Stimulated activated CD4-positive, alpha-beta T cell treated with anti-CD3 and anti-CD28 coated beads, Interleukin-1b, Interleukin-23, amount 100 ng/mL, for 4 hours (primary cell): ENCODE data around the gene TRIM27.
"Not testable (repeated sequence)": the region's sequence is repeated elsewhere in the genome, so short reads cannot be mapped to it uniquely, and the experiment has no call there.

Source experiments
- DNase-seq, 2 donors: peaks; one replicate each; pipeline ENCODE4 v3.0.0-alpha.2; 2020; ENCODE audit warnings: low read depth in 2 of 2

The TRIM27 gene, protein sequence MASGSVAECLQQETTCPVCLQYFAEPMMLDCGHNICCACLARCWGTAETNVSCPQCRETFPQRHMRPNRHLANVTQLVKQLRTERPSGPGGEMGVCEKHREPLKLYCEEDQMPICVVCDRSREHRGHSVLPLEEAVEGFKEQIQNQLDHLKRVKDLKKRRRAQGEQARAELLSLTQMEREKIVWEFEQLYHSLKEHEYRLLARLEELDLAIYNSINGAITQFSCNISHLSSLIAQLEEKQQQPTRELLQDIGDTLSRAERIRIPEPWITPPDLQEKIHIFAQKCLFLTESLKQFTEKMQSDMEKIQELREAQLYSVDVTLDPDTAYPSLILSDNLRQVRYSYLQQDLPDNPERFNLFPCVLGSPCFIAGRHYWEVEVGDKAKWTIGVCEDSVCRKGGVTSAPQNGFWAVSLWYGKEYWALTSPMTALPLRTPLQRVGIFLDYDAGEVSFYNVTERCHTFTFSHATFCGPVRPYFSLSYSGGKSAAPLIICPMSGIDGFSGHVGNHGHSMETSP

DNA sequence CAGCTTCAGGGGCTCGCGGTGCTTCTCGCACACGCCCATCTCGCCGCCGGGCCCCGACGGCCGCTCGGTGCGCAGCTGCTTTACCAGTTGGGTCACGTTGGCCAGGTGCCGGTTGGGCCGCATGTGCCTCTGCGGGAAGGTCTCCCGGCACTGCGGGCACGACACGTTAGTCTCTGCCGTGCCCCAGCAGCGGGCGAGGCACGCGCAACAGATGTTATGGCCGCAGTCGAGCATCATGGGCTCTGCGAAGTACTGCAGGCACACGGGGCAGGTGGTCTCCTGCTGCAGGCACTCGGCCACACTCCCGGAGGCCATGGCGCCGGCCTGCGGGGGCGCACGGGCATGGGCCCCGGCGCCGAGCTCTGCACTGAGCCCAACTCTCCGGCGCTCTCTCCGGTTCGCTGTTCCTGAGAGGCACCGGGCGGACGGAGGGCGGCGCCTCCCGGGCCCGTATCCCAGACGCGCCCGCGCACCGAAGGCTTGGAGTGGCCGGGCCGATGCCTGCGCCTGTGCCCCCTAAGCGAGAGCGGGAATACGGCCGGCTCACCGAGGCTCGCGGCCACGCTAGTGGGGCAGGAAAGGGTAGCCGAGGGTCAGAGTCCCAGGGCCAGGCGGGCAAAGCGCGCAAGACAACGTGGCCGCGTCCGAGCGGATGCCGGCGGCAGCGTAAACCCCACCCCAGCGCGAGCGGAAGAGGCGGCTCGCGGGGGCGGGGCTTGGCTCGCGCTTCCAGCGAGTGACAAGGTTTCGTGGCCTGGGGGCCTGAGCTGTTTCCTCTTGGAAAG is at the start of gene TRIM27:
Gene TRIM27, minus strand, starts transcription at position 668 of the 785 bp plus-strand sequence. Its CDS starts 353 bp downstream, at position 315.
- peak; percentile 62 to 83 for DNase-seq

DNA sequence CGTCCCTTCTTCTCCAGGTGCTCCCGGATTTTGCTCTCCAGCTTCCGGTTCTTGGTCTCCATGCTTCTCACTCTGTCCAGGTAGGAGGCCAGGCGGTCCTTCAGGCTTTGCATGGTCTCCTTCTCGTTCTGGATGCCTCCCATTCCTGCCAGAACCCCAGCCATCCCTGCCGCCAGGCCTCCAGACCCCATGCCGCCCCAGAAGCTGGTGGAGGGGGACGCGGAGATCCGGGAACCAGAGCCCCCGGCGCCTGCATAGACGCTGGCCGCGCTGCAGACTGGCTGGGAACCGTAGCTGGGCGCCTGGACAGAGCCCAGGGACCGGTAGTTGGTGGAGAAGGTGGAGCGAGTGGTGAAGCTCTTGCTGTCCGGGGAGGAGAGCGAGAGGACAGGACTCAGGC is 46.3 kb upstream of the TRIM27 start:
- DNase-seq: not testable (repeated sequence)

DNA sequence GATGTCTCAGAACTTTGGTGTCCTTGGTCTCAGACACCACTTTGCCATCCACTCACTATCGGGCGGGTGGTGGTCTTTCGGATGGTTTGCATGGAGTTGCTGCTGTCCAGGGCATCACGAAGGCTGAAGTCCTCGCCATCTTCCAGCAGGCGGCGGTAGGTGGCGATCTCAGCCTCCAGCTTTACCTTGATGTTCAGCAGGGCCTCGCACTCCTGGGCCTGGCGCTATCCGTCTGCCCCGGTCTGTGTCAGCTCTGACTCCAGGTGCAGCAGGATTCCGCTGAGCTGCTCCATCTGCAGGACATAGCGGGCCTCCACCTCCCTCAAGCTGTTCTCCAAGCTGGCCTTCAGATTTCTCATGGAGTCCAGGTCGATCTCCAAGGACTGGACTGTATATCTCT is 45.3 kb upstream of the TRIM27 start:
- no peak for DNase-seq

DNA sequence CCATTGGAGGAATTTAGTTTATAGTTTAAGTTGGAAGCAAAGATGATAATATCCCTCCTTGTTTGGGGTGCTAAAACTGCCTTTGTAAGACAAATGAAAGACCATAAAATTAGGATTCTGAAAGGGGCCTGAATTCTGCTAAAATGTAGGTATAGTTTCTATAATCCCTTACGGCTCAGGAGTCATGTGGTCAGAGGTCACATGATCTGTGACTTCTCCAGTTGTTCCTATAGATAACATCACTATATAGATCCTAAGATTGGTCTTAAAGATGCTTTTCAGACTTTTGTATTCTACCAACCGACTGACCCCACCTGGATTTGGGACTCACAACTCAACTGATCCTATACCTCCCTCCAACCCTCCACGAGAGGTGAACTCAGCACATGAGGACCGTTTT is 44.7 kb upstream of the TRIM27 start:
- no peak for DNase-seq

DNA sequence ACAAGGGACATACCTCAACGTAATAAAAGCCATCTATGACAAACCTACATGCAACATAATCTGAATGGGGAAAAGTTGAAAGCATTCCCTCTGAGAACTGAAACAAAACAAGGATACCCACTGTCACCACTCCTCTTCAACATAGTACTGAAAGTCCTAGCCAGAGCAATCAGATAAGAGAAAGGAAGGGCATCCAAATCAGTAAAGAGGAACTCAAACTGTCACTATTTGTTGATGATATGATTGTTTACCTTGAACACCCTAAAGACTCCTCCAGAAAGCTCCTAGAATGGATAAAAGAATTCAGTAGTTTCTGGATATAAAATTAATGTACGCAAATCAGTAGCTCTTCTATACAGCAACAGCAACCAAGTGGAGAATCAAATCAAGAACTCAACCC is 41.9 kb upstream of the TRIM27 start:
- no peak for DNase-seq

DNA sequence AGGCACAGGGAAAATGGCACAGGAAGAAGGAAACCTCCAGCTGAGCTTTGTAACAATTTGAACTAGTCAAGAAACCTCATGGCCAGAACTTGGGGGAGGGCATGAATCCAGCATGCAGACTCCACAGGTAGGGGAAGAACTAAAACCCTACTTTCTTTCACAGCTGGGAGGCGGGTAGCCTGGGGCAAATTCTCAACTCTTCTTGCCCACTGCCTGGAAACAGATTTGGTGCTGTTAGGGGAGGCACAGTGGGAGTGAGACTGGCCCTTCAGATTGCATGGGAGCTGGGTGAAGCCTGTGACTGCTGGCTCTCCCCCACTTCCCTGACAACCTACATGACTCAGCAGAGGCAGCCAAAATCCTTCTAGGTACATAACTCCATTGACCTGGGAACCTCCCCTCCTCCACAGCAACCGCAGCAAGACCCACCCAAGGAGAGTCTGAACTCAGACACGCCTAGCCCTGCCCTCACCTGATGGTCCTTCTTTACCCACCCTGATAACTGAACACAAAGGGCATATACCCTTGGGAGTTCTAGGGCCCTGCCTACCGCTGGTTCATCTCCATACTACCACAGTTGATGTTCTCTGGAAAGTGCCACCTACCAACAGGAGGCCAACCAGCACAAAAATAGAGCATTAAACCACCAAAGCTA is 37.2 kb upstream of the TRIM27 start:
- no peak for DNase-seq

DNA sequence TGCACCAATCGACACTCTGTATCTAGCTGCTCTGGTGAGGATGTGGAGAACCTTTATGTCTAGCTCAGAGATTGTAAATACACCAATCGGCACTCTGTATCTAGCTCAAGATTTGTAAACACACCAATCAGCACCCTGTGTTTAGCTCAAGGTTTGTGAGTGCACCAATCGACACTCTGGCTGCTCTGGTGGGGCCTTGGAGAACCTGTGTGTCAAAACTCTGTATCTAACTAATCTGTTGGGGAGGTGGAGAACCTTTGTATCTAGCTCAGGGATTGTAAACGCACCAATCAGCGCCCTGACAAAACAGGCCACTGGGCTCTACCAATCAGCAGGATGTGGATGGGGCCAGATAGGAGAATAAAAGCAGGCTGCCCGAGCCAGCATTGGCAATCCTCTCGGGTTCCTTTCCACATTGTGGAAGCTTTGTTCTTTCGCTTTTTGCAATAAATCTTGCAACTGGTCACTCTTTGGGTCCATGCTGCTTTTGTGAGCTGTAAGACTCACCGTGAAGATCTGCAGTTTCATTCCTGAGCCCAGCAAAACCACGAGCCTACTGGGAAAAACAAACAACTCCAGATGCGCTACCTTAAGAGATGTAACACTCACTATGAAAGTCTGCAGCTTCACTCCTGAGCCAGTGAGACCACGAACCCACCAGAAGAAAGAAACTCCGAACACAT is 34.9 kb upstream of the TRIM27 start:
- DNase-seq: not testable (repeated sequence)

DNA sequence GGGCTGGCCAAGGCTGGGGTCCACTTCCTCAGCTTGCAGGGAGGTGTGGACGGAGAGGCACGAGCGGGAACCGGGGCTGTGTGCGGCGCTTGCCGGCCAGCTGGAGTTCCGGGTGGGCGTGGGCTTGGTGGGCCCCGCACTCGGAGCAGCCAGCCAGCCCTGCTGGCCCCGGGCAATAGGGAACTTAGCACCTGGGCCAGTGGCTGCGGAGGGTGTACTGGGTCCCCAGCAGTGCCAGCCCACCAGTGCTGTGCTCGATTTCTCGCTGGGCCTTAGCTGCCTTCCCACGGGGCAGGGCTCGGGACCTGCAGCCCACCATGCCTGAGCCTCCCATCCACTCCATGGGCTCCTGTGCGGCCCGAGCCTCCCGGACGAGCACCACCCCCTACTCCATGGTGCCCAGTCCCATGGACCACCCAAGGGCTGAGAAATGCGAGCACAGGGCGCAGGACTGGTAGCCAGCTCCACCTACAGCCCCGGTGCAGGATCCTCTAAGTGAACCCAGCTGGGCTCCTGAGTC is 34.1 kb upstream of the TRIM27 start:
- not testable (repeated sequence) for DNase-seq

DNA sequence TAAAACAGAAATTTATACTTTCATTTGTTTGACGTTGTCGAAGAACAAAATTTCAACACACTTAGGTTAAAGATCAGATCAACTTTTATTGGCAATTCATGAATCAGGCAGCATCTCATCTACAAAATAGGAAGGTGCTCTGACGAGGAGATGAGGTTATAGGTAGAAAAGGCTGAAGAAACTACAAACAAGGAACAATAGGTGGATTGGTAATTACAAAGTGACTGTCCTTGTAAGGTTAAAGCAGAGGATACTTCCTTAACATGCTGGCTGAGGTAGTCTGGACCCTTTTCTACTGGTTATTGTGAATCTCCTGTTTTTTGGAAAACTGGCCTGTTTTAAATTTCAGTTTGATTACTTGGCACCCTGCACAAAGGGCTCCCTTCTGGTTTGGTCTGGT is 32.5 kb upstream of the TRIM27 start:
- DNase-seq: no peak

DNA sequence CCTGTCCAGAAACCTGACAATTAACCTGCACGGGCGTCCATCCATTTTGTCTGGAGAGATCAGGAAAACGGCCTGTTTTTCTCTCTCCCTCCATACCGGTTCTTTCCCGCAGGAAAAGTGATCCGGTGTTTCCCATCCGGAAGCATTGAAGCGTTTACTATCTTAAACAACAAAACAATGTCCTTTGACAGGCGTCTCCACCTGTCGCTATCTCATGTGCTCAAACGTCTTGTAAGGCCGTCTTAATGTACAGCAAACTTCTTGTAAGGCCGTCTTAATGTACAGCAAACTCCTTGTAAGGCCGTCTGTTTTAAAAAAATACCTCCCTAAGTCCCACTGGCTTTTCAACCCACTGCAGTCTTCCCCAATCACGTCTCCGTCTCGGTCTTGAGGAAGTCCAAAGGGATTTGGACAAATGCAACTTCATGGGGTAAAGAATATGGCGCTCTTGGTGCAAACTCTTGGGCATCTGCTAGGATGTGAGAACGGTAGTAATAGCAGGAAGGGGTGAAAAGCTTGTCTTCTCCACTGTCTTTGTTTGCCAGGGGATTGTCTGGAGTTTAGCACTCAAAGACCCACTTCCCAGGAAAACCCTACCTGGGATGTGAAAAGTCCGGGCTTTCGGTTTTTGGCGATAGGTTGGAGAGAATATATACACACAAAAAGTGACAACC is 29.9 kb upstream of the TRIM27 start:
- no peak for DNase-seq

DNA sequence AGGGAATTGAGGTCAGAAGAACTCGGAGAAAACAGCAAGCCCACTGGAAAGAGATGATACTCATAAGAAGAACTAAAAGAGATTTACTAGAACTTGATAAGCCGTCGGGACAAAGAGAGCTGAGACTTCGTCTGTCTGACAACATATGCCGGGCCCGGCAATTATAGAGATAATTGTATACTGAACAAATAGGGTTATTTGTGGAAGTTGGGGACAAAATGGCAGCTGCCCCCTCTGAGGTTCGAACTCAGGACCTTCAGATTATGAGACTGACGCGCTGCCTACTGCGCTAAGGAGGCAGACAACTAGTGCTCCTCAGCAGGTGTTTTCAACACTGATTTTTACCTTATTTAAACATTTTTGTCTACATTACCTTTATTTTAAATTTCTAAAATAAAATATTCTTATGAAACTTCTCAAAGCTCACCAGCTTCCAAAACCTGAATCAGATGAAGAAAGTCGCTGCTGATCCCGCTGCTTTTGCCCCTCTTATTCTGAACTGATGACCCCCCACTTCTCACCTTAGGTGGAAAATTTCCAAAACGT is 29.3 kb upstream of the TRIM27 start:
- peak; percentile 51 to 65 for DNase-seq

DNA sequence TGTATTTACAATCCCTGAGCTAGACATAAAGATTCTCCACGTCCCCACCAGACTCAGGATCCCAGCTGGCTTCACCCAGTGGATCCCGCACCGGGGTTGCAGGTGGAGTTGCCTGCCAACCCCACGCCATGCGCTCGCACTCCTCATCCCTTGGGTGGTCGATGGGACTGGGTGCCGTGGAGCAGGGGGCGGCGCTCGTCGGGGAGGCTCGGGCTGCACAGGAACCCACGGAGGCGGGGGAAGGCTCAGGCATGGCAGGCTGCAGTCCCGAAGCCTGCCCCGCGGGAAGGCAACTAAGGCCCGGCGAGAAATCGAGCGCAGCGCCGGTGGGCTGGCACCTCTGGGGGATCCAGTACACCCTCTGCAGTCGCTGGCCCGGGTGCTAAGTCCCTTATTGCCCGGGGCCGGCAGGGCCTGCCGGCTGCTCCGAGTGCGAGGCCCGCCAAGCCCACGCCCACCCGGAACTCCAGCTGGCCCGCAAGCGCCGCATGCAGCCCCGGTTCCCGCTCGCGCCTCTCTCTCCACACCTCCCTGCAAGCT is 25.9 kb upstream of the TRIM27 start:
- DNase-seq: not testable (repeated sequence)

DNA sequence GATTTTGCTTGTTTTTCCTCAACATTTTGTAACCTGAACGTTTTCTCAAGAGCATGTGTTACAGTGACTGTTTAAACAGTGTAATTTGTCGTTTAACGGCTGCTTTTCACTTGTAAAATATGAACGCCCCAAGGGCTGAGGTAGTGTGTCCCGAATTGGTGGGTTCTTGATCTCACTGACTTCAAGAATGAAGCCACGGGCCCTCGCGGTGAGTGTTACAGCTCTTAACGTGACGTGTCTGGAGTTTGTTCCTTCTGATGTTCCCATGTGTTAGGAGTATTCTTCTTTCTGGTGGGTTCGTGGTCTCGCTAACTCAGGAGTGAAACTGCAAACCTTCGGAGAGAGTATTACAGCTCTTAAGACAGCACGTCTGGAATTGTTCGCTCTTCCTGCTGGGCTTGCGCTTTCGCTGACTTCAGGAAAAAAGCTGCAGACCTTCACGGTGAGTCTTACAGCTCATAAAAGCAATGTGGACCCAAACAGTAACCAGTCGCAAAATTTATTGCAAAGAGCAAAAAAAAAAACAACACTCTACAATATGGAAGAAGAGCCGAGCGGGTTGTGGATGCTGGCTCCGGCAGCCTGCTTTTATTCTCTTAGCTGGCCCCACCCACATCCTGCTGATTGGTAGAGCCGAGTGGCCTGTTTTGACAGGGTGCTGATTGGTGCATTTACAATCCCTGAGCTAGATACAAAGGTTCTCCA is 25.1 kb upstream of the TRIM27 start:
- no peak for DNase-seq

DNA sequence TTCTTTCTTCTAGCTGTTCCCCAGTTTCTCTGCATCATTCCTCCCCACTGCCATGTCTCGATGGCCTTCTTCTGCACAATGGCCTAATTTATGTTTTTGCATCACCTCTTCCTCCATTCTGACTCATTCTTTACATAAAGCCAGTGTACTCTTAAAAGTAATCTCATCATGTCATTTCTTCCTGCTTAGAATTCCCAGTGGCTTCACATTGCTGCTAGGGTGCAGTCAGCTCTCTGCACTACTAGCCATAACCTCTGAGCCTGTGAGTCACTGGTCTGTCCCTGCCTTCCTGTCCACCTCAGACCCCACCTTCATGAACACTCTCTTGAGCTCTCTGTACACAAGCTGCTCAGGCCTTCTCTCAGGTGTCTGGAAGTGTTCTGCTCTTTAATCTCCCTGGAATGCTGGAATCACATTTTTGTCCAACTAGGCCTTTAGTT is 24.1 kb upstream of the TRIM27 start:
- no peak for DNase-seq

DNA sequence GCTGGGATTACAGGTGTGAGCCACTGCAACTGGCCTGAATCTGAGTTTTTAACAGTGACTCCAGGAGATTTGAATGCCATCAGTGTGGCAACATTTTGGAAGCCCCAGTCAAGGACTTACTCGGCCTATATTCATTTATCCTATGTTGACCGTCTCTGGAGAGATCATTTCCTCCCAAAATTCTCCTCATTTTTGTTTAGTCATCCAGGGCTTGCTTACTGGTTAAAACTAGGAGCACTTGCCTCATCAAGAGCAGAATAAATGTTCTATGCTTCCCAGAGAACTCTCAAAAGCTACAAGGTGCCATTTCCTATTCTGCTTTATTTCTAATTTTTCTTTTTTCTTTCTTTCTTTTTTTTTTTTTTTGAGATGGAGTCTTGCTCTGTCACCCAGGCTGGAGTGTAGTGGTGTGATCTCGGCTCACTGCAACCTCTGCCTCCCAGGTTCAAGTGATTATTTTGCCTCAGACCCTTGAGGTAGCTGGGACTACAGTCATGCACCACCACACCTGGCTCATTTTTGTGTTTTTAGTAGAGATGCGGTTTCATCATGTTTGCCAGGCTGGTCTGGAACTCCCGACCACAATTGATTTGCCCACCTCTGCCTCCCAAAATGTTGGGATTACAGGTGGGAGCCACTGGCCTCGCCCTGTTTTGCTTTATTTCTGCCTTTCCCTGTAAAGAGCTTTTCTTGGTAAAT is 23.4 kb upstream of the TRIM27 start:
- no peak for DNase-seq

DNA sequence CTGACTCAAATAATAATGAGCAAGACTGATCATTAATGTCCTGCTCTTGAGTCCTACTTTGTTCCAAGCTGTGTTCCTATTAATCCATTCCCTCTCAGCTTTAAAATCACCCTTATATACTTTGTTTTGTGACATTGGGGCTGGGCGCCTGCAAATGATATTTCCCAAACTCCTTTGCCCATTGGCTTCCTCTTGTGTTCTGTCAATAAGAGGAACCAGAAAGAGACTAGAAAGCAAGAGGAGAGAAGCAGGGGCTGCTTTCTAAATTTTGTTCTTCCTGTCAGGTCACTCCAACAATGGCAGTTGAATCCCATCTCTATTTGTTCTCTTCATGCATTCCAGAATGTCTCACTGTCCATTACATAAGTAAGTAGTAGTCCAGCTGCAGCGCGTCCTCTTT is 21.6 kb upstream of the TRIM27 start:
- no peak for DNase-seq

DNA sequence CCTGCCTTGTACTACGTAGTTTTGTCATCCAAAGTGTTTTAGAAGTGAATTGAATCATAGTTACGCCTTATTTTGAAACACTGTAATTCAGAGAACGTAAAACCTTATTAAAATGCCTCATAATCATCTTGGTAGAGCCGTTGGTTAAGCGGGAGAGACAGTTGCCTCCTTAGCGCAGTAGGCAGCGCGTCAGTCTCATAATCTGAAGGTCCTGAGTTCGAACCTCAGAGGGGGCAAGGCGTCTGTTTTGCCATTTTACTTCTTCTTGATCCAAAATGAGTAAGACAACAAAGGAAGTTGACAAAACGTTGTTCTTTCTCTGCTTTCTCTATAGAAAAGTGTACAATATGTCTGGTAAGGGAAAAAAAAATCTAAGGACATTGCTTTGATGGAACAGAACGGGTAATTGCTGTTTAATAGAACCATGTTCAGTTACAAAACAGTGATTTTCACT is 20.7 kb upstream of the TRIM27 start:
- DNase-seq: peak; percentile 56 to 84

DNA sequence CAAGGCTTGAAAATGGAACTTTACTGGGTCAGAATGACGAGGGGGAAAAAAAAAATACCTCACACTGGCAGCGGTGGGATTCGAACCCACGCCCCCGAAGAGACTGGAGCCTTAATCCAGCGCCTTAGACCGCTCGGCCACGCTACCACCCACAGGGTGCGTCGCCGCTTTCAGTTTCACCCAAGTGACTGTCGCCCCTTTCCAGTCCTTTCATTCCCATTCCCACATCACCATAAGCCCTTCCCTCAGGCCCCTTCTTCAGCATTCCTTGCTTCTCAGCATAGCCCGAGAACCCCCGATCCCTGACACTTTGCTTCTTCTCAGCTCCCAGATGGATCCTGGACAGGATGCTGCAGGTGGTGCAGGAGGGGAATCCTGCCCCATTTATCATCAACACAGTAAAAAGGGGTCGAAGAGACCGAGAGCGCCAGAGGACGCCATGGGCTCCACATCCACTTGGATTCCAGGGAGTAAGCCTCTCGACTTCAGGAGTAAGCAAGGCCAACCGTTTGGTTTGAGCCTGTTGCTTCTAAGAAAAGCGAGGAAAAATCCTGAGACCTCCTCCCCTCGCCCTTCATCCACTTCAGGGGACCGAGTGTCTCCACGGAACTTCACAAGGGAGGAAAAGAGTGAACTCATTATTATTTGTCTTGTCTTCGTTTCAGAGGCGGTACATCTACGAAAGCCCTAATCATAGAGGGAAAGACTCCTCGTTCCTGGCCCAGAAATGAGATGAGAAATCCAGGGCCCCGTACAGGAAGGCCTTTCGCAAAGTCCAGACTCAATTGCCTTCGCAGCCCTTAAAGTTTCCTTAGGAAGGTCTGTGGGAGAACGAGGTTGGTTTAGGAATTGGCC is 20.0 kb upstream of the TRIM27 start:
- DNase-seq: peak in 1 of 2 donors; percentile 68
